ENCODE results near the gene PCDHGC5. TPM values are rescaled to one million over a fixed set of nuclear protein-coding genes. Genes with fewer than 3 reads are reported as not detected.

Gene PCDHGC5
- total RNA-seq, 1 experiment from 2014 or later, result 0.61 TPM

- H3K4me1 Mint-ChIP-seq (ENCODE audit: insufficient read depth, unreplicated experiment), result no peaks in the 10 kb centered on the region
- H3K4me3 Mint-ChIP-seq (ENCODE audit: unreplicated experiment), result no peak overlapping the region
- intact Hi-C loops (cut with micrococcal nuclease), result no loop called here
- ChIA-PET POLR2A (interaction anchor here (0.7 kb wide), 1 partner anchor 17 kb away, joined by 3 read pairs; no protein-coding TSS in a partner anchor), CTCF (interaction anchor here (1.2 kb wide), 1 partner anchor 16 kb away, joined by 3 read pairs; no protein-coding TSS in a partner anchor)
- TF ChIP-seq CTCF (IDR thresholded peaks at IDR 0.05; ENCODE audit: unreplicated experiment), result no peak
- H3K27ac Mint-ChIP-seq (ENCODE audit: low read depth, unreplicated experiment), result no peak overlapping the region
- peaks cover 23% of the 10 kb centered on the region for H3K9me3 Mint-ChIP-seq (ENCODE audit: unreplicated experiment)
- H3K36me3 Mint-ChIP-seq (ENCODE audit: insufficient read depth, unreplicated experiment), result peaks cover 4% of the 10 kb centered on the region
- no peak for DNase-seq (ENCODE audit: unreplicated experiment)
- no TSS peak for BruUV-seq (replicated peaks)
- H3K27me3 Mint-ChIP-seq (ENCODE audit: insufficient read depth, unreplicated experiment), result no peaks in the 10 kb centered on the region
Measured at GRCh38 chr5:141441571-141442170, 47.2 kb upstream of the PCDHGC5 start.

- intact Hi-C loops (cut with micrococcal nuclease), result no loop called here
- ChIA-PET POLR2A (interaction anchor here (0.6 to 4.7 kb wide), 3 partner anchors 11 to 95 kb away, joined by 3 to 17 read pairs (median 3); partner anchors contain the start of gene PCDHGC3), CTCF (interaction anchor here (0.6 to 3.6 kb wide), 8 partner anchors 10 to 153 kb away, joined by 3 to 23 read pairs (median 3); partner anchors contain the start of genes PCDHGB7 and PCDHGC3)
- Mint-ChIP-seq H3K9me3 (ENCODE audit: unreplicated experiment) (no peaks in the 10 kb centered on the region), H3K36me3 (ENCODE audit: insufficient read depth, unreplicated experiment) (no peaks in the 10 kb centered on the region), H3K27ac (ENCODE audit: low read depth, unreplicated experiment) (no peak overlapping the region), H3K27me3 (ENCODE audit: insufficient read depth, unreplicated experiment) (no peaks in the 10 kb centered on the region), H3K4me3 (ENCODE audit: unreplicated experiment) (no peak overlapping the region), H3K4me1 (ENCODE audit: insufficient read depth, unreplicated experiment) (no peaks in the 10 kb centered on the region)
- BruUV-seq (replicated peaks), result no TSS peak
- no peak for DNase-seq (ENCODE audit: unreplicated experiment)
- no peak for TF ChIP-seq CTCF (IDR thresholded peaks at IDR 0.05; ENCODE audit: unreplicated experiment)
Measured at GRCh38 chr5:141465351-141465750, 23.5 kb upstream of the PCDHGC5 start.

GRCh38 chr5:141475625-141476131, 13.2 kb upstream of the PCDHGC5 start, which contains the start of gene PCDHGC3:
Gene PCDHGC3, plus strand, starts transcription at chr5:141475966. Its CDS starts 151 bp downstream, at chr5:141476117.
- no TSS peak for BruUV-seq (replicated peaks)
- intact Hi-C loops (cut with micrococcal nuclease), result loop anchor here (1.0 to 2.0 kb wide), 4 partner anchors 34 to 253 kb away; partner anchors contain the start of gene PCDHB14
- peak; percentile 55 for TF ChIP-seq CTCF (IDR thresholded peaks at IDR 0.05; ENCODE audit: unreplicated experiment)

More at GRCh38 chr5:141475625-141476131, 13.2 kb upstream of the PCDHGC5 start, which contains the start of gene PCDHGC3:
- peak within 1 kb of the TSS; percentile 94 for H3K4me3 Mint-ChIP-seq (ENCODE audit: unreplicated experiment)
- H3K4me1 Mint-ChIP-seq (ENCODE audit: insufficient read depth, unreplicated experiment), result peaks cover 18% of the 10 kb centered on the region
- peak within 1 kb of the TSS; percentile 84 for H3K27ac Mint-ChIP-seq (ENCODE audit: low read depth, unreplicated experiment)
- ChIA-PET CTCF (interaction anchor here (0.6 to 4.8 kb wide), 32 partner anchors 8 to 602 kb away, joined by 3 to 75 read pairs (median 5); partner anchors contain the start of genes DIAPH1, PCDHB10, PCDHB14 and PCDHGA10), POLR2A (interaction anchor here (0.6 to 4.5 kb wide), 19 partner anchors 11 to 435 kb away, joined by 3 to 82 read pairs (median 6); partner anchors contain the start of genes PCDHGA10, PCDHGC5 and TAF7)
- H3K9me3 Mint-ChIP-seq (ENCODE audit: unreplicated experiment), result no peaks in the 10 kb centered on the region
- H3K27me3 Mint-ChIP-seq (ENCODE audit: insufficient read depth, unreplicated experiment), result no peaks in the 10 kb centered on the region
- H3K36me3 Mint-ChIP-seq (ENCODE audit: insufficient read depth, unreplicated experiment), result peaks cover 28% of the 10 kb centered on the region
- DNase-seq (ENCODE audit: unreplicated experiment), result peak; percentile 98
